GM21529 (cell line): ENCODE results near the gene SEC63.

Experiments
- ATAC-seq: cut with Tn5 transposase; IDR thresholded peaks from one replicate; pipeline ENCODE4 v1.9.1; 2021; ENCODE audit not compliant: unreplicated experiment

Gene SEC63

GRCh38 chr6:107822176-107823046, 135.6 kb downstream of the SEC63 start:
- ATAC-seq = peak; percentile 76

DNA sequence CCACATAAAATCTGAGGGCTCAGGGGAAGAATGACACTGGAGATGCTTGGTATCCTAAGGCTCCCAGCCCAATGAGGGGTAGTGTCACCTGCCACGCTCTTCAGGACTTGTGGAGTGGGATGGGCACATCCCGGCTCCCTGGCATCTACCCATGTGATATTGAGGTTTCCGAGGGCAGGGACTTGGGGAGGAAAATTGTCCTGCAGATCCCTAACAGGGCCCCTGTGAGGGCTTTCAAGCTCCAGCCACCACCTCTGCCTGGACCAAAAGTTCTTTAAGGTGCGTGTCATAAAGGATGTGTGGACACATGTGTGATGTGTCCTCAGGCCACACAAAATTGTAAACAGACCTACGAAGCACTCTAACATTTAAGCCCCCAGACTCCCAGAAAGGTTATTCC, 136.4 kb downstream of the SEC63 start:
- no peak for ATAC-seq

DNA sequence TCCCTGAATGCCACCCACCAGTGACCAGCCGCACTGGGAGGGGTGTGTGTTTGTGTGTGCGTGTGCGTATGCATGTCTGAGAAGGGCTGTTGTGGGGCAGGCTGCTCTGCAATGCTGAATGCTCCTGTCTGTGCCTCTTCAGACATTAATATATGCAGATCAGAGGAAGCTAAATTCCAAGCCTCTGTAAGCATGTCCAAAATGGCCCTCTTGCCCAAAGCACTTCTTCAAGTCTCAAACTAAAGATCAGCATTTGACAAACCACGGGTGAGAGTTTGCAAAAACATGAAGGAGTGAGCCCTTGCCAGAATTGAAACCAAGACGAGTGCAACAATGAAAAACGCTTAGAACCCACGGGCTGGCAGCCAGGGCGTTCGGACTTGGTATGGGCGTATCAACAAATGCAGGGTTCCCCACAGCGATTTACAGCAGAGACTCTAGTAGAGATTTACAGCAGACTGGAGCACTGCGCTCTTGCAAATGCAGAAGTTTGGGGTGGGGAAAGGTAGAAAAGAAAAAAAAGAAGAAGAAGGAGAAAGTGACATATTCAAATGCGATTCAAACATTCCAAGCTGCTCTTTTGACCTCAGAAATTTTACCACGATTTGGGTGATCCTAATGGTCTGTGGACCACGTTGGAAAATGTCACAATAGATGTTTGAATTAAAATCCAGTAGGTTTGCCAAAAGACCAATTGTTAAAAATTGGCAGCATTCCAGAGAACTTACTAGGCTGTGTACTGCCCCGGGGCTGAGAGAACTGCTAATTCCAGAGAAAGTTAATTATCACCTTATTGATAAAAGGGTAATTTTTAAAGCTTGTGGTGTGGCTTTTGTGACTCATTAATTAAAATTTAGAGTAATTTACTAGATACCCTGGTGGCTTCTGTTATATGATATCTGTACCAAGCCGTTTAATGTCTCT, 137.4 kb downstream of the SEC63 start:
- ATAC-seq = no peak

- ATAC-seq = no peak
These were observed 138.1 kb downstream of the SEC63 start for GRCh38 chr6:107819964-107820337.

- no peak for ATAC-seq
These were observed 138.8 kb downstream of the SEC63 start for GRCh38 chr6:107819217-107819616.

- no peak for ATAC-seq
These were observed 139.7 kb downstream of the SEC63 start for GRCh38 chr6:107818272-107818671.

- no peak for ATAC-seq
These were observed 140.2 kb downstream of the SEC63 start for GRCh38 chr6:107817784-107818183.
